K562 (cell line): ENCODE data around the gene TFEB. TPM values are rescaled to one million over a fixed set of nuclear protein-coding genes. Genes with fewer than 3 reads are reported as not detected.

Experiments
- BDP1 ChIP-seq: IDR thresholded peaks from 3 replicates; pipeline ENCODE4 v1.6.1; 2011; ENCODE audit not compliant: insufficient read length, insufficient read depth
- BRD4 ChIP-seq: fragments of 200-600 bp; sonication (generic); IDR thresholded peaks from 2 replicates; pipeline ENCODE4 v1.6.1; 2017; ENCODE audit warnings: inconsistent platforms
- HNRNPLL ChIP-seq: fragments of 200-400 bp; formaldehyde crosslinking; IDR thresholded peaks from 2 replicates; pipeline ENCODE4 v1.6.1; 2017; ENCODE audit warnings: low read length, low read depth, mild to moderate bottlenecking; ENCODE audit not compliant: poor library complexity, severe bottlenecking
- NCOA4 ChIP-seq: fragments of 450-650 bp; IDR thresholded peaks from 2 replicates; pipeline ENCODE4 v1.6.1; 2018; ENCODE audit warnings: mild to moderate bottlenecking; ENCODE audit not compliant: partially characterized antibody
- POLR3A ChIP-seq: IDR thresholded peaks from 2 replicates; pipeline ENCODE4 v1.6.1; 2011; ENCODE audit warnings: borderline replicate concordance, mild to moderate bottlenecking, moderate library complexity; ENCODE audit not compliant: insufficient read length, insufficient read depth; ENCODE audit errors: extremely low read depth
- SAP30 ChIP-seq: fragments of 200-600 bp; sonication (generic); IDR thresholded peaks from 2 replicates; pipeline ENCODE4 v1.6.1; 2012; ENCODE audit warnings: borderline replicate concordance, low read depth, mild to moderate bottlenecking, moderate library complexity, low read length, control low read depth, inconsistent platforms; ENCODE audit not compliant: insufficient read depth, poor library complexity, severe bottlenecking
- SMAD3 ChIP-seq: fragments of 450-650 bp; formaldehyde crosslinking; conservative IDR thresholded peaks from 2 replicates; pipeline ENCODE4 v1.4.0; 2020; ENCODE audit warnings: mild to moderate bottlenecking
- SMARCE1 ChIP-seq: fragments of 450-650 bp; IDR thresholded peaks from 2 replicates; pipeline ENCODE4 v1.7.1; 2016; ENCODE audit warnings: mild to moderate bottlenecking
- SREBF2 ChIP-seq: sonication (generic); formaldehyde crosslinking; IDR thresholded peaks from 2 replicates; pipeline ENCODE4 v1.4.0; 2020; ENCODE audit warnings: mild to moderate bottlenecking, missing genetic modification reagents
- TCF7 ChIP-seq: sonication (generic); IDR thresholded peaks from 2 replicates; pipeline ENCODE4 v1.6.1; 2016; ENCODE audit warnings: antibody characterized with exemption, borderline replicate concordance
- TEAD1 ChIP-seq, 2 experiments: fragments of 450-650 bp in 1 of 2; sonication (generic) in 1 of 2; formaldehyde crosslinking; IDR thresholded peaks; 2 replicates each; pipeline versions ENCODE4 v1.4.0 to v1.8.0; 2020 to 2022; ENCODE audit warnings: mild to moderate bottlenecking in 2 of 2, missing genetic modification reagents in 1 of 2
- ZC3H8 ChIP-seq: fragments of 450-650 bp; IDR thresholded peaks from 2 replicates; pipeline ENCODE4 v1.6.1; 2017
- ZNF239 ChIP-seq: fragments of 250-450 bp; sonication (Bioruptor Pico); IDR thresholded peaks from 2 replicates; pipeline ENCODE4 v1.4.0; 2020; ENCODE audit warnings: mild to moderate bottlenecking
- ZNF695 ChIP-seq: fragments of 450-650 bp; formaldehyde crosslinking; IDR thresholded peaks from 2 replicates; pipeline ENCODE4 v1.4.0; 2020; ENCODE audit warnings: mild to moderate bottlenecking, moderate library complexity
- polyA plus RNA-seq, 8 experiments: library from polyadenylated mRNA; depleted of rRNA in 4 of 8; stranded (reverse) in 5 of 8; unstranded in 3 of 8; fragments of >200 nt; fragmentation: Nextera tagmentation in 2 of 8; fragmentation: Illumina TruSeq in 1 of 8; extraction: Ambion mirVana in 2 of 8; extraction: Trizol in 1 of 8; gene quantifications; 2 replicates each; pipeline versions ENCODE4 v1.2.1 to v1.2.3, GENCODE V29; 2011 to 2014; ENCODE audit warnings: inconsistent platforms in 1 of 8, missing spikeins in 1 of 8
- total RNA-seq, 7 experiments: library from RNA; depleted of rRNA in 6 of 7; stranded (reverse); fragments of >200 nt in 6 of 7; fragmentation: Illumina TruSeq in 2 of 7; extraction: Trizol in 2 of 7; gene quantifications; 2 replicates each; pipeline versions ENCODE4 v1.2.1 to v1.2.3, GENCODE V29; 2011 to 2021; ENCODE audit warnings: low replicate concordance in 1 of 7
- TF ChIP-seq, protein P1 (sequence below): fragments of 450-650 bp; formaldehyde crosslinking; IDR thresholded peaks from 2 replicates; pipeline ENCODE4 v1.4.0; 2022; ENCODE audit warnings: missing genetic modification characterization
- TF ChIP-seq, protein P2 (sequence below): fragments of 250-450 bp; sonication (Bioruptor Pico); IDR thresholded peaks from 2 replicates; pipeline ENCODE4 v1.8.0; 2021; ENCODE audit warnings: moderate library complexity, mild to moderate bottlenecking, inconsistent platforms
- TF ChIP-seq, protein P3 (sequence below): fragments of 250-450 bp; sonication (Bioruptor Pico); IDR thresholded peaks from 2 replicates; pipeline ENCODE4 v1.8.0; 2022; ENCODE audit warnings: moderate library complexity, mild to moderate bottlenecking, inconsistent platforms
- TF ChIP-seq, protein P4 (sequence below): sonication (generic); formaldehyde crosslinking; IDR thresholded peaks from 2 replicates; pipeline ENCODE4 v1.8.1; 2023; ENCODE audit warnings: mild to moderate bottlenecking, missing genetic modification reagents
- TF ChIP-seq, protein P5 (sequence below): fragments of 450-650 bp; IDR thresholded peaks from 2 replicates; pipeline ENCODE4 v1.7.0; 2016; ENCODE audit warnings: borderline replicate concordance

TFEB gene
- total and polyA plus RNA-seq, 9 of the 15 experiments (the other 6 are each of a cell fraction or from before 2014, with no cell fraction given), result 0.04 to 4.7 (median 2.0) TPM

DNA sequence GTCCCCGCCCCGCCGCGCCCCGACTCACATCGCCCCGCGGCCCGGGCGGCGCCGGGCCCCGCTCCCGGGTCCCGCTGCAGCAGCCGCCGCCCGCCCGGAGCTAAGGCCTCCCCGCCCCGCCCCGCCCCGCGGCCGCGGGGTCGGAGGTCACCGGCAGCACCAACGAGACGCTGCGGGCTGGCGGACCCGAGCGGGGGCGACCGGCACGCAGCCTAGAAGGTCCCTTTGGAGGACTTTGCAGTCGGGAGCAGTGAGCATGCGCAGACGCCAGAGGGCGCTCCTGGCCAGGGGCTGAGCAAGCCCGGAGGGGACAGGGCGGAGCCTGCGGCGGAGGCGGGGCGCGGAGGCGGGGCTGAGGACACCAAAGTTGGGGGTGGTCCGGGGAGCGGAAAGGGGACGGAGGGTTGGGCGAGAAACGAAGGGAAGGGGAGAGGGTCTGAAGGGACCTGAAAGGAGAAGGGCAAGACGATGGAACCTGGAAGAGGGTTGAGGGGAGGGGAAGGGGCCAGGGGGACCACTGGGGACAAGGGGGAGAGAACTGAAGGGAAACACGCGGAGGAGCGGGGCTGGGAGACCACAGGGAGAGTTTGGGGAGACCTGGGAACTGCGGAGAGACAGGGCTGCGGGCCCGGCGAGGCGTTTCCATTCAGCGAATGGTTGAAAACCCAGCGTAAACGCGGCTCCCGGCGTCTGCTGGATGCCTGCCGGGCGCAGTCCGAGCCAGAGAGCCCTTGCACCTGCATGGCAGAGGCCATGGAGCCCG, 44.6 kb upstream of the TFEB start, which contains the start of gene FRS3 (continued):
- TF ChIP-seq TEAD1 (CRISPR knock-in tag; IDR thresholded peaks at IDR 0.05), result peak; percentile 1 to 84; a peak in 1 of 4 replicates
- peak; percentile 45 for TF ChIP-seq HNRNPLL
- TF ChIP-seq, protein P1, sequence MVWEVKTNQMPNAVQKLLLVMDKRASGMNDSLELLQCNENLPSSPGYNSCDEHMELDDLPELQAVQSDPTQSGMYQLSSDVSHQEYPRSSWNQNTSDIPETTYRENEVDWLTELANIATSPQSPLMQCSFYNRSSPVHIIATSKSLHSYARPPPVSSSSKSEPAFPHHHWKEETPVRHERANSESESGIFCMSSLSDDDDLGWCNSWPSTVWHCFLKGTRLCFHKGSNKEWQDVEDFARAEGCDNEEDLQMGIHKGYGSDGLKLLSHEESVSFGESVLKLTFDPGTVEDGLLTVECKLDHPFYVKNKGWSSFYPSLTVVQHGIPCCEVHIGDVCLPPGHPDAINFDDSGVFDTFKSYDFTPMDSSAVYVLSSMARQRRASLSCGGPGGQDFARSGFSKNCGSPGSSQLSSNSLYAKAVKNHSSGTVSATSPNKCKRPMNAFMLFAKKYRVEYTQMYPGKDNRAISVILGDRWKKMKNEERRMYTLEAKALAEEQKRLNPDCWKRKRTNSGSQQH, result peak; percentile 68; the same call in 1 of the 2 replicates
- TF ChIP-seq SMARCE1, result peak; percentile 45
- TF ChIP-seq BDP1, result no peak
- no peak for TF ChIP-seq NCOA4
- TF ChIP-seq ZNF239 (CRISPR knock-in tag), result no peak
- TF ChIP-seq, protein P2, sequence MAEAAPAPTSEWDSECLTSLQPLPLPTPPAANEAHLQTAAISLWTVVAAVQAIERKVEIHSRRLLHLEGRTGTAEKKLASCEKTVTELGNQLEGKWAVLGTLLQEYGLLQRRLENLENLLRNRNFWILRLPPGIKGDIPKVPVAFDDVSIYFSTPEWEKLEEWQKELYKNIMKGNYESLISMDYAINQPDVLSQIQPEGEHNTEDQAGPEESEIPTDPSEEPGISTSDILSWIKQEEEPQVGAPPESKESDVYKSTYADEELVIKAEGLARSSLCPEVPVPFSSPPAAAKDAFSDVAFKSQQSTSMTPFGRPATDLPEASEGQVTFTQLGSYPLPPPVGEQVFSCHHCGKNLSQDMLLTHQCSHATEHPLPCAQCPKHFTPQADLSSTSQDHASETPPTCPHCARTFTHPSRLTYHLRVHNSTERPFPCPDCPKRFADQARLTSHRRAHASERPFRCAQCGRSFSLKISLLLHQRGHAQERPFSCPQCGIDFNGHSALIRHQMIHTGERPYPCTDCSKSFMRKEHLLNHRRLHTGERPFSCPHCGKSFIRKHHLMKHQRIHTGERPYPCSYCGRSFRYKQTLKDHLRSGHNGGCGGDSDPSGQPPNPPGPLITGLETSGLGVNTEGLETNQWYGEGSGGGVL (CRISPR knock-in tag), result no peak
- TF ChIP-seq ZNF695, result no peak
- no peak for TF ChIP-seq SMAD3 (CRISPR knock-in tag)
- TF ChIP-seq, protein P3, sequence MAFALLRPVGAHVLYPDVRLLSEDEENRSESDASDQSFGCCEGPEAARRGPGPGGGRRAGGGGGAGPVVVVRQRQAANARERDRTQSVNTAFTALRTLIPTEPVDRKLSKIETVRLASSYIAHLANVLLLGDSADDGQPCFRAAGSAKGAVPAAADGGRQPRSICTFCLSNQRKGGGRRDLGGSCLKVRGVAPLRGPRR, result no peak
- TF ChIP-seq SREBF2 (CRISPR knock-in tag), result no peak
- TF ChIP-seq BRD4, result no peak
- TF ChIP-seq, protein P4, sequence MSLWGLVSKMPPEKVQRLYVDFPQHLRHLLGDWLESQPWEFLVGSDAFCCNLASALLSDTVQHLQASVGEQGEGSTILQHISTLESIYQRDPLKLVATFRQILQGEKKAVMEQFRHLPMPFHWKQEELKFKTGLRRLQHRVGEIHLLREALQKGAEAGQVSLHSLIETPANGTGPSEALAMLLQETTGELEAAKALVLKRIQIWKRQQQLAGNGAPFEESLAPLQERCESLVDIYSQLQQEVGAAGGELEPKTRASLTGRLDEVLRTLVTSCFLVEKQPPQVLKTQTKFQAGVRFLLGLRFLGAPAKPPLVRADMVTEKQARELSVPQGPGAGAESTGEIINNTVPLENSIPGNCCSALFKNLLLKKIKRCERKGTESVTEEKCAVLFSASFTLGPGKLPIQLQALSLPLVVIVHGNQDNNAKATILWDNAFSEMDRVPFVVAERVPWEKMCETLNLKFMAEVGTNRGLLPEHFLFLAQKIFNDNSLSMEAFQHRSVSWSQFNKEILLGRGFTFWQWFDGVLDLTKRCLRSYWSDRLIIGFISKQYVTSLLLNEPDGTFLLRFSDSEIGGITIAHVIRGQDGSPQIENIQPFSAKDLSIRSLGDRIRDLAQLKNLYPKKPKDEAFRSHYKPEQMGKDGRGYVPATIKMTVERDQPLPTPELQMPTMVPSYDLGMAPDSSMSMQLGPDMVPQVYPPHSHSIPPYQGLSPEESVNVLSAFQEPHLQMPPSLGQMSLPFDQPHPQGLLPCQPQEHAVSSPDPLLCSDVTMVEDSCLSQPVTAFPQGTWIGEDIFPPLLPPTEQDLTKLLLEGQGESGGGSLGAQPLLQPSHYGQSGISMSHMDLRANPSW (CRISPR knock-in tag), result no peak
- TF ChIP-seq ZC3H8, result no peak
- TF ChIP-seq, protein P5, sequence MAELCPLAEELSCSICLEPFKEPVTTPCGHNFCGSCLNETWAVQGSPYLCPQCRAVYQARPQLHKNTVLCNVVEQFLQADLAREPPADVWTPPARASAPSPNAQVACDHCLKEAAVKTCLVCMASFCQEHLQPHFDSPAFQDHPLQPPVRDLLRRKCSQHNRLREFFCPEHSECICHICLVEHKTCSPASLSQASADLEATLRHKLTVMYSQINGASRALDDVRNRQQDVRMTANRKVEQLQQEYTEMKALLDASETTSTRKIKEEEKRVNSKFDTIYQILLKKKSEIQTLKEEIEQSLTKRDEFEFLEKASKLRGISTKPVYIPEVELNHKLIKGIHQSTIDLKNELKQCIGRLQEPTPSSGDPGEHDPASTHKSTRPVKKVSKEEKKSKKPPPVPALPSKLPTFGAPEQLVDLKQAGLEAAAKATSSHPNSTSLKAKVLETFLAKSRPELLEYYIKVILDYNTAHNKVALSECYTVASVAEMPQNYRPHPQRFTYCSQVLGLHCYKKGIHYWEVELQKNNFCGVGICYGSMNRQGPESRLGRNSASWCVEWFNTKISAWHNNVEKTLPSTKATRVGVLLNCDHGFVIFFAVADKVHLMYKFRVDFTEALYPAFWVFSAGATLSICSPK, result 0 out of 2 replicates have a peak, but pooled peaks have one; percentile 65
- peak; percentile 74 for TF ChIP-seq TCF7
- no peak for TF ChIP-seq POLR3A
- TF ChIP-seq SAP30, result no peak
